Measurements from ENCODE around the gene NELL1. TPM values are rescaled to one million over a fixed set of nuclear protein-coding genes. Genes with fewer than 3 reads are reported as not detected.

Gene NELL1
- total RNA-seq, 1 experiment from 2014 or later = not detected

DNA sequence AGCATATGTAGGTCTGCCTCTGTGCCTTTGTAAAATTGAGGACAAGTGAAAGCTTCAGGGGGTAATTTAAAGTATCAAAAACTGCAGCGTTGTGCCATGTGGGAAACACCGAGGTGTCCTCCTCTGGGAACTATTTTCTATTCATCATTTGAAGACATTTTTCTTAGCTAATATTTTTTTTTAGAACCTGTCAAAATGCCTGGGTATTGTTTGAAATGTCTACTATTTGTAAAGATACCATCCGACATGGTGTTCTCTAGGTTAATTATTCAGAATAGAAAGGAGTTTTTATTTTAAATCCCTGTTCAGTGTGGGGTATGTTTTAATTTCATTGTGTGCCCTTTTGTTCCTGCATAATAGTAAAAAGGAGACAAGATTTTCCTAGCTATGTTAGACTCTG lies 490.8 kb downstream of the NELL1 start:
- Mint-ChIP-seq H3K9me3 (ENCODE audit: unreplicated experiment) (no peaks in the 10 kb centered on the region), H3K27ac (ENCODE audit: unreplicated experiment) (no peak overlapping the region), H3K36me3 (ENCODE audit: insufficient read depth, unreplicated experiment) (no peaks in the 10 kb centered on the region), H3K27me3 (ENCODE audit: insufficient read depth, unreplicated experiment) (peaks cover 6% of the 10 kb centered on the region), H3K4me3 (ENCODE audit: unreplicated experiment) (no peak overlapping the region), H3K4me1 (ENCODE audit: low read depth, unreplicated experiment) (no peaks in the 10 kb centered on the region)
- Histone ChIP-seq H3K9me3 (no peaks in the 10 kb centered on the region), H3K36me3 (ENCODE audit: control insufficient read depth, insufficient read depth, low read length) (no peaks in the 10 kb centered on the region), H3K27me3 (replicated peaks; ENCODE audit: control insufficient read depth, insufficient read depth, low read length) (no peaks in the 10 kb centered on the region), H3K4me1 (no peaks in the 10 kb centered on the region), H3K4me3 (ENCODE audit: low read depth, low read length) (no peak overlapping the region)
- TF ChIP-seq, protein P1, sequence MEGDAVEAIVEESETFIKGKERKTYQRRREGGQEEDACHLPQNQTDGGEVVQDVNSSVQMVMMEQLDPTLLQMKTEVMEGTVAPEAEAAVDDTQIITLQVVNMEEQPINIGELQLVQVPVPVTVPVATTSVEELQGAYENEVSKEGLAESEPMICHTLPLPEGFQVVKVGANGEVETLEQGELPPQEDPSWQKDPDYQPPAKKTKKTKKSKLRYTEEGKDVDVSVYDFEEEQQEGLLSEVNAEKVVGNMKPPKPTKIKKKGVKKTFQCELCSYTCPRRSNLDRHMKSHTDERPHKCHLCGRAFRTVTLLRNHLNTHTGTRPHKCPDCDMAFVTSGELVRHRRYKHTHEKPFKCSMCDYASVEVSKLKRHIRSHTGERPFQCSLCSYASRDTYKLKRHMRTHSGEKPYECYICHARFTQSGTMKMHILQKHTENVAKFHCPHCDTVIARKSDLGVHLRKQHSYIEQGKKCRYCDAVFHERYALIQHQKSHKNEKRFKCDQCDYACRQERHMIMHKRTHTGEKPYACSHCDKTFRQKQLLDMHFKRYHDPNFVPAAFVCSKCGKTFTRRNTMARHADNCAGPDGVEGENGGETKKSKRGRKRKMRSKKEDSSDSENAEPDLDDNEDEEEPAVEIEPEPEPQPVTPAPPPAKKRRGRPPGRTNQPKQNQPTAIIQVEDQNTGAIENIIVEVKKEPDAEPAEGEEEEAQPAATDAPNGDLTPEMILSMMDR (IDR thresholded peaks at IDR 0.05; ENCODE audit: insufficient read depth in 1 of 2, low read depth in 1 of 2, low read length in 1 of 2, severe bottlenecking in 1 of 2, unreplicated experiment in 1 of 2) = no peak
- ChIA-PET POLR2A (no interaction called here), CTCF (no interaction called here)
- no peak for DNase-seq
- BruUV-seq (replicated peaks) = no TSS peak
- intact Hi-C loops (cut with micrococcal nuclease; ENCODE audit: unreplicated experiment) = no loop called here

DNA sequence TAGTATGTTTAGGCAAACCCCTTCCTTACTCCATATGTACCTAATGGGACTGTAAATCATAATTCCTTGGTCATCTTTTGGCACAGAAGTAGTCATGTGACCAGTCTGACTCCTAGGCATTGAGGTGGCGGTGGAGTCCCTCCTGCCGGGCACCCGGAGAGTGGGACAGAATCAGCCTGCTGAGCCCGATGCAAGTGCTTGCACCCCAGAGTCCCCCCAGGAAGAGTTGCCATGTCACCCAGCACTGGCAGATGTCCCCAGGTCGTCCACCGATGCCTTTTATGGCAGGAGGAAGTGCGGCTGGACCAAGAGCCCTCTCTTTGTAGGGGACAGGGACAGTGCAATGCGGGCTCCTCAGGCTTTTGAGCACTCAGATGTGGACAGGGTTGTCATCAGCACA lies 500.3 kb downstream of the NELL1 start:
- Mint-ChIP-seq H3K27me3 (ENCODE audit: insufficient read depth, unreplicated experiment) (peaks cover 10% of the 10 kb centered on the region), H3K4me1 (ENCODE audit: low read depth, unreplicated experiment) (no peaks in the 10 kb centered on the region), H3K36me3 (ENCODE audit: insufficient read depth, unreplicated experiment) (no peaks in the 10 kb centered on the region), H3K4me3 (ENCODE audit: unreplicated experiment) (no peak overlapping the region), H3K27ac (ENCODE audit: unreplicated experiment) (no peak overlapping the region), H3K9me3 (ENCODE audit: unreplicated experiment) (no peaks in the 10 kb centered on the region)
- Histone ChIP-seq H3K27me3 (replicated peaks; ENCODE audit: control insufficient read depth, insufficient read depth, low read length) (no peaks in the 10 kb centered on the region), H3K36me3 (ENCODE audit: control insufficient read depth, insufficient read depth, low read length) (no peaks in the 10 kb centered on the region), H3K4me1 (no peaks in the 10 kb centered on the region), H3K9me3 (no peaks in the 10 kb centered on the region), H3K4me3 (ENCODE audit: low read depth, low read length) (no peak overlapping the region)
- BruUV-seq (replicated peaks) = no TSS peak
- DNase-seq = no peak
- TF ChIP-seq, protein P1 (IDR thresholded peaks at IDR 0.05; ENCODE audit: insufficient read depth in 1 of 2, low read depth in 1 of 2, low read length in 1 of 2, severe bottlenecking in 1 of 2, unreplicated experiment in 1 of 2) = peak in 1 of 2 experiments; percentile 13
- intact Hi-C loops (cut with micrococcal nuclease; ENCODE audit: unreplicated experiment) = no loop called here
- POLR2A ChIA-PET = no interaction called here
- CTCF ChIA-PET = no interaction called here

DNA sequence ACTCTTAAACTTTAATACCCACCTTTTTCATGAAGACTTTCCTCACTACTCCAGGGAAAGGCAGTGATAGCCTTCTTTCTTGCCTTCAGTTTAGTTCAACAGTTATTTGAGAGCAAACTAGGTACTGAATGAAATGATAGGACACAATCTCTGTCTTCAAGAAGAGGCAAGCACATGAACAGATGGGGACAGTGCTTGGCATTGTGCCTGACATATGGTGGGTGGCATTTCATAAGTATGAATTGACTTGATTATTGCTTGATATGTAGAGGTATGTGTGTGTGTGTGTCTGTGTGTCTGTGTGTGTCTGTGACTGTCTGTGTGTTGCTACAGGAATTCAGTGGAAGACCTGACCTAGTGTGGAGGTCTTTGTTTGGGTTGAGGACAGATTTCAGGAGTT lies 504.1 kb downstream of the NELL1 start:
- no peaks in the 10 kb centered on the region for H3K4me1 Mint-ChIP-seq (ENCODE audit: low read depth, unreplicated experiment)
- H3K36me3 ChIP-seq (ENCODE audit: control insufficient read depth, insufficient read depth, low read length) = no peaks in the 10 kb centered on the region
- no peak overlapping the region for H3K4me3 Mint-ChIP-seq (ENCODE audit: unreplicated experiment)
- no peaks in the 10 kb centered on the region for H3K9me3 Mint-ChIP-seq (ENCODE audit: unreplicated experiment)
- POLR2A ChIA-PET = no interaction called here
- CTCF ChIA-PET = no interaction called here
- no peaks in the 10 kb centered on the region for H3K4me1 ChIP-seq
- no peak for DNase-seq
- no peak overlapping the region for H3K27ac Mint-ChIP-seq (ENCODE audit: unreplicated experiment)
- TF ChIP-seq, protein P1 (IDR thresholded peaks at IDR 0.05; ENCODE audit: insufficient read depth in 1 of 2, low read depth in 1 of 2, low read length in 1 of 2, severe bottlenecking in 1 of 2, unreplicated experiment in 1 of 2) = no peak
- no peaks in the 10 kb centered on the region for H3K9me3 ChIP-seq
- no peaks in the 10 kb centered on the region for H3K27me3 ChIP-seq (replicated peaks; ENCODE audit: control insufficient read depth, insufficient read depth, low read length)
- no TSS peak for BruUV-seq (replicated peaks)
- H3K27me3 Mint-ChIP-seq (ENCODE audit: insufficient read depth, unreplicated experiment) = peaks cover under 1% of the 10 kb centered on the region
- H3K36me3 Mint-ChIP-seq (ENCODE audit: insufficient read depth, unreplicated experiment) = no peaks in the 10 kb centered on the region
- intact Hi-C loops (cut with micrococcal nuclease; ENCODE audit: unreplicated experiment) = no loop called here
- no peak overlapping the region for H3K4me3 ChIP-seq (ENCODE audit: low read depth, low read length)

Measured in Caco-2 (cell line).